Activated T-cell treated with anti-CD3 and anti-CD28 coated beads for 4 hours (primary cell): Measurements from ENCODE around the gene MAP3K4.
A peak's percentile ranks its signal among the peaks of the same experiment; 100 is the strongest.
"Not testable (repeated sequence)": the region's sequence is repeated elsewhere in the genome, so short reads cannot be mapped to it uniquely, and the experiment has no call there.

Experiments
- DNase-seq: peaks from one replicate; pipeline ENCODE4 v3.0.0-alpha.2; 2020

The MAP3K4 gene

DNA sequence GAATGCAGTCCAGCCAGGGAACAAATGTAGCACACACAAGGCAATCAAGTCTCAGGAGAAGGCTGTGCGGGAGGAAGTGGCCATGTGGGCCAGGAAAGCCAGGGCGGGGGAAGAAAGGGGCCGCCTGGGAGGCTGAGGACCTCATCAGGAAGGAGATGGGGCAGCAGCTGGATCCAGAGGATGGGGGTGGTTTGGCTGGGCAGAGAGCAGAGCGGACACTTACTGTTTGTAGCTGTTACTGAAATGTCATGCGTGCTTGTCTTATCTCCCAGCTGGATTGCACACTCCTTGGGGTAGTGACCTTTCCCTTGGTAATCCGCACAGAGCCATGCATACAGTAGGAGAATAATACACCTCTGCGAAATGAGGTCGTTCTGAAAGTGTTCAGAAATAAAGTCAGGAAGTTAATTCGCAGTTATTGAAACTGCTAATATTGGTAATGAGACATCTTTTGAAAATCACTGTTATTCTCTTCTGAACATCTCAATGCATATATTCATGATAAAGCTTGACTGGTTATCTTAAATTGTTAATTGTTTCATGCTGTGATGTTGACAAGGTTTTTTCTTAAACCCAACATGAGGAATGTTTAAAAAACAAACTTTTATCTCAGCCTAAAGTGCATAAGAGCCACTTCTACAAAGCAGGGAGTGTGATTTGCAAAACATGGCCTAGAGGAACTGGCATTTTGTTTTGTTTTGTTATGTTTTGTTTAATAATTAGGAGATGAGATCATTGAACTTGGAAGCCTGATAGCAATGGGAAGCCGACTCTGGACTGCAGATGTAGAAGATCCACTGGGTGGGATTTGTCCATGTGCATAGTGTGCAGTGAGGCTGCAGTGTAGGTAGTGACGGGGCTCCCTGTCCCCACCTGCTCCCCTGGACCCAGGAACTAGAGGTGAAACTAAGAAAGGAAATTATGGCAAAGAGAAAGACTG is 18.0 kb upstream of the MAP3K4 start:
- no peak for DNase-seq

- no peak for DNase-seq
Observed at GRCh38 chr6:160974304-160974771, 17.2 kb upstream of the MAP3K4 start.

GRCh38 chr6:160975162-160975561 is 16.4 kb upstream of the MAP3K4 start:
- DNase-seq = no peak

GRCh38 chr6:160975961-160976360 is 15.6 kb upstream of the MAP3K4 start:
- not testable (repeated sequence) for DNase-seq

DNA sequence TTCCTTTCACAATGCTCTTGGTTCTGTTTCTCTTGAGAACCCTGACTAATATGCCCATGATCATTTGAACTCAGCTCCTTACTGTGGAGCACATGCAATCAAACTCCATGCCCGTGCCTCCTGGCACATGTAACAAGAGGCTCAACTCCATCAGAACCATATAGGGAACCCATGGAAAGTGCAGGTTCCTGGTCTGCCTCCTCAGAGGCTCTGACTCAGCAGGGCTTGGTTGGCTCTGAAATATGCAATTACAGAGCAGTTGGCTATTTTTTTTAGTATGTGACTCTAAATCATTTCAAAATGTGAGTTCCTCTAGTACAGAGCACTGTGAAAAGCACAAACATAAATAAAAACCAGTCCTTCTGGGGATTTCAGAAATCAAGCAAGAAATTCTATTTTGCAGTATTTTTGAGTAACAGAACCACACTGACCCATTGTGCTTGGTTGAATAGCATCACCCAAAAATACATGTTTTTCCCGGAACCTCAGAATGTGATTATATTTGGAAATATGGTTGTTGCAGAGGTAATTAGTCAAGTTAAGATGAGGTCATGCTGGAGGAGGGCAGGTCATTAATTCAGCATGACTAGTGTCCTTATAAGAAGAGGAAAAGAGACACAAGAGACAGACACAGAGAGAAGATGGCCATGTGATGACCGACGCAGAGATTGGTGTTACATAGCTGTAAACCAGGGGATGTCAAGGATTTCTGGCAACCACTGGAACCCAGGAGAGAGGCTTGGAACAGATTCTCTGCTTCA is 13.2 kb upstream of the MAP3K4 start:
- DNase-seq = no peak

GRCh38 chr6:160979061-160979708 is 12.4 kb upstream of the MAP3K4 start:
- no peak for DNase-seq

GRCh38 chr6:160983377-160983948 is 8.1 kb upstream of the MAP3K4 start:
- not testable (repeated sequence) for DNase-seq

- no peak for DNase-seq
Observed at GRCh38 chr6:160986851-160987250, 4.7 kb upstream of the MAP3K4 start.

GRCh38 chr6:160987265-160987664 is 4.3 kb upstream of the MAP3K4 start:
- DNase-seq = no peak

DNA sequence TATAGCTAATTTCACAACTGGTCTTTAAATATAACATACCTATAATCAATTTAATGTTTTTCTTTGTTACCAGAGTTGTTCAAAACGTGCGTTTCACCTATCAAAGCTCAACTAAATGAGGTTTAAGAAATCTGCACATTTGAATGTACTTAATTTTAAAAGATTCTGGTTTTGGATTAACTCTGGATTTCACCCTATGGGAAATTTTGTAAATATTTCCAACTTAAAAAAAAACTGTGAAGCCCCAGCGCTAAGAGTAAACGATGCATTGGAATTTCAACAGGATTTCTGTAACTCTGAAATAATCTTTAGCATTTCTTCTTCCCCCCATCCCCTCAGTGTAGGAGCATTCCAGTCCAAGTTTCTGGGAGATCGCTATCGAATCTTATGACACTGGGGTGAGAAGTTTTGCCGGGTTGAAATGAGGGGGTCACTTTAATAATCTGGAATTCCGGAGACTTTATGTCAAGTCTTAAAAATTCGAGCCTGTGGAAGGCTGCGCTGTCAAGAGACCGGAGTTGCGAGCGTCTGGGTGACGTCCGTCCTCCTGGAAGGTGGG is 643 bp upstream of the MAP3K4 start:
- DNase-seq = no peak

DNA sequence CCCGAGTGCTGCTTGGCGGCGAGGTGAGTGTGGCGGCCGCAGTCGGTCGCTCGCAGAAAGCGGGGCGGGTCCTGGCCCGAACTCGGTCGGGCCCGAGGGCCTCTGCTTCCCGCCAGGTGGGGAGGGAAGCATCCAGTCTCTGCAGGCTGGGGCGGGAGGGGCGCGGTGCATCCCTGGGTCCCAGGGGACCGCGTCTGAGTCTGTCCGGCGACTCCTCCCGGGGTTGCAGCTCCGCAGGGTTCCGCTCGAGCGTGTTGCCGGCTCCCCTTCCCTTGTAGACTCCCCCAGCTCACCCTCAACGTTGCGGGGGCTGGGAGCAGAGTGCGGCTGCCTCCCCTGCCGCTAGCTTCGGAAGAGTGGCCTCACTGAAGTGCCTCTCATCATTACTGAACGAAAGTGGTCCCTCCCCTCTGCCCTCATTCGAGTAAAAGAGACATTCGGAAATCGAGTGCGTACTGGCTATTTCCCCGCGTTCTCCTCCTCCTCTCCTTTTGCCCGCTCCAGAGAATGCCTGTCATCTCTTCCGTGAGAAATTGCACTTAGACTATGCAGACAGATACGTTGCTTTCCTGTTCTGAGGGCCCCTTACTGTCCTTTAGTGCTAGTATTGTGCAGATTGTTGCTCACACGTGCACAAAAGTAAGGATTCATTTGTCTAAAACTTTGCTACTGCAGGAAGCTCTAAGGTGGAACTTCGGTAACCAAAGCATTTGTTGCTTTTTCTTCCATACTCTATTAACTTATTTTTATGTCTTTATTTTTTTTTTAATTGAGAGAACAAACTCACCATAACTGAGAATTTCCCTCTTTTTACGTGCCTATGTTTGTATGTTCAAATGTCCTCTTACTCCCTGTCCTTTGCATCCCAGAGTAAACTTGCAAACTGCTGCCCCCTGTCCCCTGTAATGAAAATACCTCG is 751 bp downstream of the MAP3K4 start:
- peak; percentile 29 for DNase-seq

GRCh38 chr6:160992980-160993314 is 1.4 kb downstream of the MAP3K4 start:
- DNase-seq = no peak

GRCh38 chr6:160995271-160995670 is 3.7 kb downstream of the MAP3K4 start:
- no peak for DNase-seq

DNA sequence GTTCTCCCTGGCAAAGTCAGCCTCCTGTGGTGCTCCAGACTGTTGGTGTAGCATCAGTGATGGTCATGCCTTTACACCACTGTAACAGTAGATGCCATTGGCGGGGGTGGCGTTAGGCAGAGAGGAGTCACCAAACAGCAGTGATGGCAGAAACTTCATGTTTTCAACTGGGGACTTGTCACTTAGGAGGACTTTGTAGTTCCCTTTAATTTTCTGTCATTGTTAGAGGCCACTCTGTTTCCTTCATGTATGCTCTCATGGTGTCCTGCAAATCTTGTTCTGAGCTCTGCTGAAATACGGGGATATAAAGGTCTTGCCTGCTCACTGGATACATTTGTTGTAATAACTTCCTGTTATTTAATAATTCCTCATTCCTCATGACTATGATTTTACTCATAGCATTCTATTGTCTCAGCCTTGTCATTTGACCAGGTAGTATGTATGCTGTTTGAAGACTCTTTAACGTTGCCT is 4.6 kb downstream of the MAP3K4 start:
- no peak for DNase-seq

DNA sequence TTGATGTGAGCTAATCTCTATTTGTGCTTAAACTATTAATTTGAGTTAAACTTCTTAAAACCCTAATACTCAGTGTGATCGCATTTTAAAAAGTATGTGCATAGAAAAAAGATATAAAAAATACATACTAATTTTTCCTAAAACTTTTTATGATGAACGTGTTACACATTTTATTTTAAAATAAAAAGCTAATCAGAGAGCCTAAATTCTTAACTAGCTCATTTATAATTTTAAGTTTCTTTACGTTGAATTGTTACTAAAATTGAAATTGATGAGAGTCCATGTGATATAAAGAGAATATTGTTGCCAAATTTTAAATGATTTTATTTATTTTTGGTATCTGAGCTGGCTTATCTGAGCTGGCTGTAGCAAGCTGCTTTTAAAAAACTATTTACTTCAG is 6.6 kb downstream of the MAP3K4 start:
- DNase-seq = no peak

GRCh38 chr6:160998766-160999165 is 7.2 kb downstream of the MAP3K4 start:
- DNase-seq = no peak

GRCh38 chr6:160999516-160999915 is 7.9 kb downstream of the MAP3K4 start:
- DNase-seq = no peak

DNA sequence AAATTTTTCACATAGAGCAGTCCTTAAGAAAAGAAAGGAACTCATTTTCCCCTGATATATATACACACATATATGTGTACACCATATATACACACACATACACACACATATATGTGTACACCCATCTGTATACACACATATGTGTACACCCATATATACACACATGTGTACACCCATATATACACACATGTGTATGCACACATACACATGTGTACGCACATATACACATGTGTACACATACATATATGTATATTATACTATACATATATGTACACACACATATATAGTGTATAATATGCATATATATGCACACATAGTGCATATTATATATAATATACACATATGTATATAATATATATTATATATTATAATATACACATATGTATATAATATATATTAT is 9.1 kb downstream of the MAP3K4 start:
- DNase-seq = no peak

DNA sequence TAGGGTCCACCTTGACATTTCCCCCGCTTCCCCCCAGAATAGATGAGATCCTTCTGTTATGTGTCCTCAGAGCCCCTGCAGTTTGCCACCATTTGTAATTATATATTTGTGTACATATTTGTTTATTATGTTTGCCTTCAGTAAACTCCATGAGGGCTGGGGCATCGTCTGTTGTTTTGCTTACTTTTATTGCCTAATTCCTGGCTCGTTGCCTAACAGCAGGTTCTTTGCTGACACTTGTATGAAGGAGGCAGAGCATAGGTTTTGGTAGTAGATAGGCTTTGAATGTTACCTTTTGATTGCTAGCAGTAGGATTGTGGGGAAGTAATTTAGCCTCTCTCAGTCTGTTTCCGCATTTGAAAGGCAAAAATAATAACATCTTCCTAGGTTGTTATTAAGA is 9.9 kb downstream of the MAP3K4 start:
- DNase-seq = no peak

DNA sequence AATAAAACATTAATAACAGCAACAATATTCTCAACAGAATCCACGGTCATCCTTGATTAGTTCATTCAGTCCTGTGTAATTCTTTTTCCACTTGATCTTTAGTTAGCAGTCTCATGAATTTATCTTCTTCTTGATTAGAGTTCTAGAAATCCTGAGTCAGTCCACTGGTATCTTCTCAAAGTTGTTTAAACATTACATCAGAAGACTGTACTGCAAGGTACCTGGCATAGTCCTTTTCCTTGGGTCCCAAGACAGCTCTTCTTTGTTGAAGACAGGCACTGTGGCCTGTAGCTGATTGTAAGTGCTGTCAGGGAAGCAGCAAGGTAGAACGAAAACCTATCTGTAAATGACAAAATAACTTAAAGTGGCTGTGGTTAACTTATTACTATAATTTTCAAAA is 11.8 kb downstream of the MAP3K4 start:
- DNase-seq = no peak

GRCh38 chr6:161008245-161008644 is 16.7 kb downstream of the MAP3K4 start:
- DNase-seq = no peak

DNA sequence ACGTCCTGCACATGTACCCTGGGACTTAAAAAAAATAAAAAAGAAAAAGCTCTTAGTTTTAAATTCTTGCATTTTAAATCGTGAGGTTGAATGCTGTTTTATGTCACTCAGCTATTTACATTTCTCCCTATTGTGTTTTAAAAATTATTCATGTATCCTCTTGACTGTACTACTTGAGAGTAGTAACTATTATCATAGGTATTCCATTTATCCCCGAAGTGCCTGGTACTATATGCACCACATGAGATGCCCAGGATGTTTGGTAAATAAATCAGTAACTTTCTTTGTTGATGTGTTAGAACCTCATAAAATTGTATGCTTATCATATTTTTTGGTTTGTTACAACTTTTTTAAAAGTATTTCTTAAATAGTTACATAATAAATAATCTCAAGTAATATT is 18.4 kb downstream of the MAP3K4 start:
- DNase-seq = no peak
